K562 (cell line): ENCODE measurements around the gene SGSH. TPM values are rescaled to one million over a fixed set of nuclear protein-coding genes. Genes with fewer than 3 reads are reported as not detected.
"Not testable (repeated sequence)": the region's sequence is repeated elsewhere in the genome, so short reads cannot be mapped to it uniquely, and the experiment has no call there.

Experiments used
- ATAC-seq: fragments of 200-7000 bp; cut with Tn5 transposase; 3 replicates; pipeline ENCODE4 v1.9.1; 2020; ENCODE audit warnings: moderate library complexity
- BruUV-seq: library from RNA; stranded (reverse); fragments of 400-500 nt; replicated peaks from 2 replicates; lab custom pipeline; 2021; lab: Mats Ljungman, UMichigan
- CTCF ChIA-PET: fragments of 300-600 bp; formaldehyde crosslinking; extraction: SDS; loops from one replicate; lab custom pipeline; 2021; ENCODE audit warnings: low intra/inter-chr PET ratio; lab: Yijun Ruan, JAX
- POLR2A ChIA-PET: fragments of 300-600, 350-650 bp; sonication (Branson Sonifier 250); formaldehyde crosslinking; extraction: SDS; loops from one replicate; lab custom pipeline; 2021; ENCODE audit warnings: antibody characterized with exemption, inconsistent platforms; lab: Yijun Ruan, JAX
- DNase-seq, 4 experiments: peaks; one replicate each; pipeline versions ENCODE4 v3.0.0 to v3.0.0-alpha.2; 2011 to 2018; ENCODE audit warnings: low spot score in 3 of 4, mixed read lengths in 3 of 4; ENCODE audit errors: extremely low read depth in 1 of 4
- FAIRE-seq: peaks from 2 replicates; lab custom pipeline; 2011; peaks lifted over from hg19 to GRCh38; lab: Jason Lieb, UNC
- H2AFZ ChIP-seq: 2 replicates; pipeline ENCODE4 v1.6.0; 2011; ENCODE audit warnings: low read depth, low read length, control low read depth, inconsistent platforms
- H3K27ac ChIP-seq: fragments of 200-600 bp; 3 replicates; pipeline ENCODE4 v1.8.0; 2011; ENCODE audit warnings: low read depth, mild to moderate bottlenecking, control low read depth, inconsistent platforms, low read length, moderate library complexity, mixed read lengths; ENCODE audit errors: extremely low read depth
- H3K27me3 ChIP-seq, 2 experiments: fragments of 300-600 bp in 1 of 2; 2 replicates in 1 of 2; 3 replicates in 1 of 2; pipeline versions ENCODE4 v1.6.0 to v1.8.0; 2011; ENCODE audit warnings: inconsistent platforms in 2 of 2, low read length in 2 of 2, mild to moderate bottlenecking in 1 of 2, mixed read lengths in 1 of 2, moderate library complexity in 1 of 2; ENCODE audit not compliant: control insufficient read depth in 2 of 2, insufficient read depth in 2 of 2
- H3K36me3 ChIP-seq: fragments of 300-600 bp; 3 replicates; pipeline ENCODE4 v1.8.0; 2011; ENCODE audit warnings: mild to moderate bottlenecking, low read length, inconsistent platforms; ENCODE audit not compliant: control insufficient read depth, insufficient read depth
- H3K4me1 ChIP-seq, 2 experiments: fragments of 200-600 bp in 1 of 2; replicated peaks in 1 of 2; 2 replicates in 1 of 2; 3 replicates in 1 of 2; pipeline versions ENCODE4 v1.5.1 to v1.8.0; 2011; ENCODE audit warnings: inconsistent platforms in 2 of 2, low read length in 2 of 2, mild to moderate bottlenecking in 1 of 2, mixed read lengths in 1 of 2, moderate library complexity in 1 of 2; ENCODE audit not compliant: control insufficient read depth in 2 of 2, insufficient read depth in 2 of 2
- H3K4me2 ChIP-seq: 2 replicates; pipeline ENCODE4 v1.6.1; 2011; ENCODE audit warnings: low read length, control low read depth, inconsistent platforms, mixed read lengths; ENCODE audit not compliant: insufficient read depth
- H3K4me3 ChIP-seq: fragments of 200-600 bp; sonication (generic), shearing (Covaris generic); 2 replicates; pipeline ENCODE4 v1.5.1; 2016; ENCODE audit warnings: control low read depth, inconsistent platforms
- H3K79me2 ChIP-seq: fragments of 200-600 bp; 3 replicates; pipeline ENCODE4 v1.8.0; 2011; ENCODE audit warnings: low read length, inconsistent platforms; ENCODE audit not compliant: control insufficient read depth, insufficient read depth
- H3K9ac ChIP-seq, 2 experiments: 2 replicates each; pipeline versions ENCODE4 v1.6.0 to v1.6.1; 2011; ENCODE audit warnings: low read depth in 2 of 2, low read length in 2 of 2, control low read depth in 1 of 2, inconsistent platforms in 1 of 2, mild to moderate bottlenecking in 1 of 2, mixed read lengths in 1 of 2; ENCODE audit not compliant: insufficient read depth in 1 of 2
- H3K9me1 ChIP-seq: one replicate; pipeline ENCODE4 v1.6.0; 2011; ENCODE audit warnings: inconsistent platforms, mild to moderate bottlenecking, low read length, moderate library complexity; ENCODE audit not compliant: control insufficient read depth, insufficient read depth
- H3K9me3 ChIP-seq: replicated peaks from 2 replicates; pipeline ENCODE4 v1.5.1; 2011; ENCODE audit warnings: low read depth, low read length, inconsistent platforms; ENCODE audit not compliant: control insufficient read depth, insufficient read depth
- H4K20me1 ChIP-seq: replicated peaks from 2 replicates; pipeline ENCODE4 v1.6.1; 2011; ENCODE audit warnings: low read length, inconsistent platforms, mixed read lengths; ENCODE audit not compliant: control insufficient read depth, insufficient read depth
- BRCA1 ChIP-seq, 2 experiments: fragments of 450-650 bp in 1 of 2; sonication (generic) in 1 of 2; formaldehyde crosslinking in 1 of 2; IDR thresholded peaks; 2 replicates each; pipeline versions ENCODE4 v1.5.0 to v1.6.1; 2017 to 2020; ENCODE audit warnings: mild to moderate bottlenecking in 1 of 2, missing genetic modification reagents in 1 of 2
- CHD2 ChIP-seq: IDR thresholded peaks from 2 replicates; pipeline ENCODE4 v1.6.1; 2011; ENCODE audit warnings: low read depth, low read length
- ELF1 ChIP-seq: fragments of 200-800 bp; sonication (Bioruptor generic); IDR thresholded peaks from 2 replicates; pipeline ENCODE4 v1.6.1; 2016; ENCODE audit warnings: missing genetic modification characterization, missing compliant biosample characterization
- FOXJ3 ChIP-seq: sonication (generic); formaldehyde crosslinking; IDR thresholded peaks from 2 replicates; pipeline ENCODE4 v1.4.0; 2020; ENCODE audit warnings: mild to moderate bottlenecking, missing genetic modification reagents
- HDAC3 ChIP-seq: fragments of 450-650 bp; IDR thresholded peaks from 2 replicates; pipeline ENCODE4 v1.6.1; 2018; ENCODE audit warnings: borderline replicate concordance, mild to moderate bottlenecking, moderate library complexity; ENCODE audit not compliant: partially characterized antibody
- HNRNPH1 ChIP-seq: fragments of 200-400 bp; formaldehyde crosslinking; optimal IDR thresholded peaks from 2 replicates; pipeline ENCODE3; 2017; ENCODE audit warnings: low read depth, mild to moderate bottlenecking, low read length, moderate library complexity
- NFE2L1 ChIP-seq: fragments of 450-650 bp; IDR thresholded peaks from 2 replicates; pipeline ENCODE4 v1.6.1; 2016; ENCODE audit warnings: missing genetic modification characterization, low read depth, mild to moderate bottlenecking, missing compliant biosample characterization, moderate library complexity, borderline replicate concordance
- NR2C1 ChIP-seq, 2 experiments: fragments of 450-650 bp; IDR thresholded peaks; 2 replicates each; pipeline ENCODE4 v1.6.1; 2017; ENCODE audit warnings: mild to moderate bottlenecking in 2 of 2, antibody characterized with exemption in 1 of 2, inconsistent platforms in 1 of 2, missing compliant biosample characterization in 1 of 2, missing genetic modification characterization in 1 of 2
- POLR3G ChIP-seq: IDR thresholded peaks from 2 replicates; pipeline ENCODE4 v1.6.1; 2011; ENCODE audit not compliant: insufficient read length, insufficient replicate concordance; ENCODE audit errors: extremely low read depth
- POU5F1 ChIP-seq: fragments of 150-350 bp; IDR thresholded peaks from 2 replicates; pipeline ENCODE4 v1.6.1; 2014; ENCODE audit warnings: borderline replicate concordance, low read length, low read depth, mild to moderate bottlenecking; ENCODE audit not compliant: partially characterized antibody
- RBM34 ChIP-seq: fragments of 200-400 bp; formaldehyde crosslinking; IDR thresholded peaks from 2 replicates; pipeline ENCODE4 v1.6.1; 2018; ENCODE audit warnings: low read length, borderline replicate concordance; ENCODE audit not compliant: insufficient read depth
- RFX7 ChIP-seq: fragments of 250-450 bp; sonication (Bioruptor Pico); IDR thresholded peaks from 2 replicates; pipeline ENCODE4 v1.5.1; 2021; ENCODE audit warnings: mild to moderate bottlenecking
- SREBF2 ChIP-seq: sonication (generic); formaldehyde crosslinking; IDR thresholded peaks from 2 replicates; pipeline ENCODE4 v1.4.0; 2020; ENCODE audit warnings: mild to moderate bottlenecking, missing genetic modification reagents
- ZC3H11A ChIP-seq: IDR thresholded peaks from 2 replicates; pipeline ENCODE4 v1.6.1; 2012; ENCODE audit warnings: low read depth, low read length, improper control_type of control experiment
- ZKSCAN3 ChIP-seq: fragments of 250-450 bp; sonication (Bioruptor Pico); IDR thresholded peaks from 2 replicates; pipeline ENCODE4 v1.4.0; 2020
- ZNF224 ChIP-seq: sonication (generic); formaldehyde crosslinking; IDR thresholded peaks from 2 replicates; pipeline ENCODE4 v1.8.0; 2022; ENCODE audit warnings: mild to moderate bottlenecking, missing genetic modification reagents
- WGBS: fragments of 100-300 bp; shearing (Covaris generic); methylation state at CpG from one replicate; pipeline ENCODE4 v1.1.6; 2016; ENCODE audit warnings: low coverage, mixed read lengths; ENCODE audit not compliant: insufficient coverage; ENCODE audit errors: missing lambda C conversion rate; 5-methylcytosine and 5-hydroxymethylcytosine counted together
- in situ Hi-C: fragments of 300-500 bp; cut with MboI; formaldehyde crosslinking; loops from 4 replicates; pipeline ENCODE4 v1.15.0; 2018; ENCODE audit warnings: inconsistent platforms, mixed read lengths
- intact Hi-C: fragments of 100-400 bp; cut with micrococcal nuclease; formaldehyde crosslinking; loops from 2 replicates; pipeline ENCODE4 v1.14.2; 2022
- polyA plus RNA-seq, 8 experiments: library from polyadenylated mRNA; depleted of rRNA in 4 of 8; stranded (reverse) in 5 of 8; unstranded in 3 of 8; fragments of >200 nt; fragmentation: Nextera tagmentation in 2 of 8; fragmentation: Illumina TruSeq in 1 of 8; extraction: Ambion mirVana in 2 of 8; extraction: Trizol in 1 of 8; gene quantifications; 2 replicates each; pipeline versions ENCODE4 v1.2.1 to v1.2.3, GENCODE V29; 2011 to 2014; ENCODE audit warnings: inconsistent platforms in 1 of 8, missing spikeins in 1 of 8
- total RNA-seq, 7 experiments: library from RNA; depleted of rRNA in 6 of 7; stranded (reverse); fragments of >200 nt in 6 of 7; fragmentation: Illumina TruSeq in 2 of 7; extraction: Trizol in 2 of 7; gene quantifications; 2 replicates each; pipeline versions ENCODE4 v1.2.1 to v1.2.3, GENCODE V29; 2011 to 2021; ENCODE audit warnings: low replicate concordance in 1 of 7
- TF ChIP-seq, protein P1 (sequence below): fragments of 450-650 bp; formaldehyde crosslinking; conservative IDR thresholded peaks from 2 replicates; pipeline ENCODE4 v1.4.0; 2022; ENCODE audit warnings: mild to moderate bottlenecking, missing genetic modification characterization
- TF ChIP-seq, protein P2 (sequence below): fragments of 250-450 bp; sonication (Bioruptor Pico); IDR thresholded peaks from 2 replicates; pipeline ENCODE4 v1.8.0; 2021; ENCODE audit warnings: moderate library complexity, mild to moderate bottlenecking, inconsistent platforms

Gene SGSH
- total and polyA plus RNA-seq, 9 of the 15 experiments (the other 6 are each of a cell fraction or from before 2014, with no cell fraction given): 0.25 to 15.7 (median 4.9) TPM

DNA sequence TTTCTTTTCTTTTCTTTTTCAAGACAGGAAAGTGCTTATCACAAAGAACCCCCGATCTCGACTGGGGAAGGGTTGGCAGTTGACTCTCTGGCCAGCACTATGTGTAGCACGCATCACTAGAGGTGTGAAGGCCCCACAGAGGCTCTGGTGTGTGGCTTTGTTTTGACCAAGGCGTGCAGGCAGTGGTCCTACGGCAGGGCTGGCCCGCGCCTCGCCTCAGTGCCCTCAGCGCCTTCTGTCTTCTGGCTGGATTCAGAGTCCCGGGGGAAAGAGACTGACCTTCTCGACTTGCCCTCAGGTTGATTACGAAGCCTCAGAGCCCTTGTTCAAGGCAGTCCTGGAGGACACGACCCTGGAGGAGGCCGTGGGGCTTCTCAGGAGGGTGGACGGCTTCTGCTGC is 18.7 kb downstream of the SGSH start:
- ATAC-seq: no peak

DNA sequence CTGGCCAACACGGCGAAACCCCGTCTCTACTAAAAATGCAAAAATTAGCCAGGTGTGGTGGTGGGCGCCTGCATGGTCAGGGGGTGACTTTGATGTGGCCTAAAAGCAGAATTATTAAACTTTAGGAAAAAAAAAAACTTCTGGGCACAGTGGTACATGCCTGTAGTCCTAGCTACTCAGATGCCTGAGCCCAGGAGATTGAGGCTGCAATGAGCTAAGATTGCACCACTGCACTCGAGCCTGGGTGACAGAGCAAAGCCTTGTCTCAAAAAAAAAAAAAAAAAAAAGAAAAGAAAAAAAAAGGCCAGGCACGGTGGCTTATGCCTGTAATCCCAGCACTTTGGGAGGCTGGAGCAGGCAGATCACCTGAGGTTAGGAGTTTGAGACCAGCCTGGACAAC is 20.8 kb downstream of the SGSH start:
- POLR2A ChIA-PET: interaction anchor here (1.6 kb wide), 1 partner anchor 10 kb away, joined by 5 read pairs; no protein-coding TSS in a partner anchor
- H3K4me3 ChIP-seq, H3K36me3 ChIP-seq, BruUV-seq, H3K27ac ChIP-seq, H2AFZ ChIP-seq, H3K79me2 ChIP-seq, H3K9me3 ChIP-seq, H3K9me1 ChIP-seq, DNase-seq, FAIRE-seq, H4K20me1 ChIP-seq, H3K9ac ChIP-seq, CTCF ChIA-PET, ATAC-seq, H3K4me2 ChIP-seq: not testable (repeated sequence)
- intact Hi-C loops (loop anchor here (5.0 kb wide), 1 partner anchor 213 kb away; no protein-coding TSS in a partner anchor), in situ Hi-C loops (loop anchor here (10.0 kb wide), 1 partner anchor 786 kb away; no protein-coding TSS in a partner anchor)
- Histone ChIP-seq H3K4me1 (peaks cover 0 to 23% of the 10 kb centered on the region in 2 experiments; a peak in 2 of 5 replicates), H3K27me3 (peaks cover 4 to 17% of the 10 kb centered on the region in 2 experiments; a peak in 4 of 5 replicates)
- 56% methylated on average over 5 of the region's 6 CpGs for WGBS

More for the DNA sequence above, 18.7 kb downstream of the SGSH start:
- H3K4me2 ChIP-seq: no peak overlapping the region
- H4K20me1 ChIP-seq: no peaks in the 10 kb centered on the region
- H2AFZ ChIP-seq: no peak overlapping the region
- H3K27me3 ChIP-seq: no peaks in the 10 kb centered on the region
- in situ Hi-C loops (loop anchor here (5.0 kb wide), 1 partner anchor 151 kb away; no protein-coding TSS in a partner anchor), intact Hi-C loops (no loop called here)
- TF ChIP-seq SREBF2 (no peak), HDAC3 (no peak), ZNF224 (CRISPR knock-in tag) (no peak), RBM34 (no peak), NR2C1 (IDR thresholded peaks at IDR 0.05) (no peak), NR2C1 (tag; IDR thresholded peaks at IDR 0.05) (no peak), HNRNPH1 (no peak), BRCA1 (IDR thresholded peaks at IDR 0.05) (no peak), BRCA1 (CRISPR knock-in tag; IDR thresholded peaks at IDR 0.05) (no peak), ELF1 (tag) (no peak), RFX7 (CRISPR knock-in tag) (no peak), POLR3G (no peak), POU5F1 (no peak), FOXJ3 (CRISPR knock-in tag) (no peak), ZKSCAN3 (CRISPR knock-in tag) (no peak), NFE2L1 (tag) (no peak), CHD2 (no peak), ZC3H11A (no peak)
- TF ChIP-seq, protein P1, sequence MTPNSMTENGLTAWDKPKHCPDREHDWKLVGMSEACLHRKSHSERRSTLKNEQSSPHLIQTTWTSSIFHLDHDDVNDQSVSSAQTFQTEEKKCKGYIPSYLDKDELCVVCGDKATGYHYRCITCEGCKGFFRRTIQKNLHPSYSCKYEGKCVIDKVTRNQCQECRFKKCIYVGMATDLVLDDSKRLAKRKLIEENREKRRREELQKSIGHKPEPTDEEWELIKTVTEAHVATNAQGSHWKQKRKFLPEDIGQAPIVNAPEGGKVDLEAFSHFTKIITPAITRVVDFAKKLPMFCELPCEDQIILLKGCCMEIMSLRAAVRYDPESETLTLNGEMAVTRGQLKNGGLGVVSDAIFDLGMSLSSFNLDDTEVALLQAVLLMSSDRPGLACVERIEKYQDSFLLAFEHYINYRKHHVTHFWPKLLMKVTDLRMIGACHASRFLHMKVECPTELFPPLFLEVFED: no peak
- TF ChIP-seq, protein P2, sequence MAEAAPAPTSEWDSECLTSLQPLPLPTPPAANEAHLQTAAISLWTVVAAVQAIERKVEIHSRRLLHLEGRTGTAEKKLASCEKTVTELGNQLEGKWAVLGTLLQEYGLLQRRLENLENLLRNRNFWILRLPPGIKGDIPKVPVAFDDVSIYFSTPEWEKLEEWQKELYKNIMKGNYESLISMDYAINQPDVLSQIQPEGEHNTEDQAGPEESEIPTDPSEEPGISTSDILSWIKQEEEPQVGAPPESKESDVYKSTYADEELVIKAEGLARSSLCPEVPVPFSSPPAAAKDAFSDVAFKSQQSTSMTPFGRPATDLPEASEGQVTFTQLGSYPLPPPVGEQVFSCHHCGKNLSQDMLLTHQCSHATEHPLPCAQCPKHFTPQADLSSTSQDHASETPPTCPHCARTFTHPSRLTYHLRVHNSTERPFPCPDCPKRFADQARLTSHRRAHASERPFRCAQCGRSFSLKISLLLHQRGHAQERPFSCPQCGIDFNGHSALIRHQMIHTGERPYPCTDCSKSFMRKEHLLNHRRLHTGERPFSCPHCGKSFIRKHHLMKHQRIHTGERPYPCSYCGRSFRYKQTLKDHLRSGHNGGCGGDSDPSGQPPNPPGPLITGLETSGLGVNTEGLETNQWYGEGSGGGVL (CRISPR knock-in tag): no peak
- FAIRE-seq (no peak), DNase-seq (no peak)
- CTCF ChIA-PET: no interaction called here
- H3K36me3 ChIP-seq: no peaks in the 10 kb centered on the region
- H3K4me1 ChIP-seq: peaks cover 0 to 21% of the 10 kb centered on the region in 2 experiments; a peak in 2 of 5 replicates
- no peaks in the 10 kb centered on the region for H3K9me3 ChIP-seq
- no peak overlapping the region for H3K27ac ChIP-seq
- H3K9me1 ChIP-seq: no peaks in the 10 kb centered on the region
- no peak overlapping the region for H3K4me3 ChIP-seq
- POLR2A ChIA-PET: no interaction called here
- H3K79me2 ChIP-seq: no peaks in the 10 kb centered on the region
- no peak overlapping the region for H3K9ac ChIP-seq
- no TSS peak for BruUV-seq
- 56% methylated on average over 14 of the region's 15 CpGs for WGBS
